A549 (cell line): Measurements from ENCODE around the gene COPS6. TPM values are rescaled to one million over a fixed set of nuclear protein-coding genes. Genes with fewer than 3 reads are reported as not detected.

Source experiments
- ATAC-seq, 2 experiments: fragments of 200-7000 bp in 1 of 2; fragments of >200 bp in 1 of 2; cut with Nextera tagmentation in 1 of 2; cut with Tn5 transposase in 1 of 2; 3 replicates each; pipeline versions ENCODE4 v1.8.0 to v1.9.1; 2018 to 2020; ENCODE audit warnings: mild to moderate bottlenecking in 1 of 2, moderate library complexity in 1 of 2
- CTCF ChIA-PET: fragments of 300-600 bp; sonication (Branson Sonifier 250); formaldehyde crosslinking; extraction: SDS; loops from one replicate; lab custom pipeline; 2021; ENCODE audit warnings: antibody characterized with exemption, inconsistent platforms; lab: Yijun Ruan, JAX
- POLR2A ChIA-PET: fragments of 350-600 bp; formaldehyde crosslinking; extraction: SDS; loops from one replicate; lab custom pipeline; 2021; ENCODE audit warnings: antibody characterized with exemption, inconsistent platforms; lab: Yijun Ruan, JAX
- DNase-seq, 2 experiments: peaks; one replicate each; pipeline versions ENCODE4 v3.0.0 to v3.0.0-alpha.2; 2011 to 2016; ENCODE audit warnings: low read depth in 1 of 2, low spot score in 1 of 2
- FAIRE-seq: peaks from 2 replicates; lab custom pipeline; 2011; peaks lifted over from hg19 to GRCh38; lab: Jason Lieb, UNC
- H3K27ac ChIP-seq, 2 experiments: fragments of >200 bp; sonication (Bioruptor Twin); formaldehyde crosslinking; 3 replicates each; pipeline ENCODE4 v1.5.1; 2016 to 2017
- H3K4me1 ChIP-seq: fragments of >200 bp; sonication (Bioruptor Twin); formaldehyde crosslinking; 3 replicates; pipeline ENCODE4 v1.6.1; 2016
- H3K4me2 ChIP-seq: fragments of >200 bp; sonication (Bioruptor Twin); formaldehyde crosslinking; 3 replicates; pipeline ENCODE4 v1.6.1; 2016
- H3K4me3 ChIP-seq: fragments of >200 bp; sonication (Bioruptor Twin); formaldehyde crosslinking; 3 replicates; pipeline ENCODE4 v1.5.1; 2016
- H3K9me3 ChIP-seq: fragments of >200 bp; sonication (Bioruptor Twin); formaldehyde crosslinking; 3 replicates; pipeline ENCODE4 v1.6.1; 2016
- ATOH8 ChIP-seq: fragments of 250-450 bp; sonication (Bioruptor Pico); IDR thresholded peaks from 2 replicates; pipeline ENCODE4 v1.5.0; 2020; ENCODE audit warnings: low read depth, mild to moderate bottlenecking, moderate library complexity
- BHLHE40 ChIP-seq: IDR thresholded peaks from 2 replicates; pipeline ENCODE4 v1.6.1; 2012; ENCODE audit warnings: low read depth, low read length, inconsistent platforms
- CBX2 ChIP-seq: fragments of 200-600 bp; sonication (generic); IDR thresholded peaks from 2 replicates; pipeline ENCODE4 v1.6.1; 2016; ENCODE audit warnings: low read depth, mild to moderate bottlenecking, borderline replicate concordance
- CBX8 ChIP-seq: fragments of 200-600 bp; sonication (generic); IDR thresholded peaks from 2 replicates; pipeline ENCODE4 v1.6.1; 2016
- CHD2 ChIP-seq: fragments of 150-350 bp; IDR thresholded peaks from 2 replicates; pipeline ENCODE4 v1.6.1; 2014; ENCODE audit warnings: low read length; ENCODE audit not compliant: partially characterized antibody
- CHD4 ChIP-seq: fragments of 200-600 bp; sonication (generic); IDR thresholded peaks from 2 replicates; pipeline ENCODE4 v1.6.1; 2016; ENCODE audit warnings: antibody characterized with exemption, mild to moderate bottlenecking, borderline replicate concordance
- EHF ChIP-seq: fragments of 250-450 bp; sonication (Bioruptor Pico); IDR thresholded peaks from 2 replicates; pipeline ENCODE4 v1.5.0; 2020; ENCODE audit warnings: mild to moderate bottlenecking
- EHMT2 ChIP-seq: fragments of 200-600 bp; sonication (generic); IDR thresholded peaks from 2 replicates; pipeline ENCODE4 v1.6.1; 2016; ENCODE audit warnings: antibody characterized with exemption, low read depth, mild to moderate bottlenecking, moderate library complexity
- HDAC2 ChIP-seq: fragments of 200-600 bp; sonication (generic); IDR thresholded peaks from 2 replicates; pipeline ENCODE4 v1.6.1; 2016
- HEYL ChIP-seq: fragments of 250-450 bp; sonication (Bioruptor Pico); IDR thresholded peaks from 2 replicates; pipeline ENCODE4 v1.8.0; 2021; ENCODE audit warnings: mild to moderate bottlenecking, moderate library complexity
- HMGXB4 ChIP-seq: fragments of 250-450 bp; sonication (Bioruptor Pico); IDR thresholded peaks from 2 replicates; pipeline ENCODE4 v1.5.0; 2021; ENCODE audit warnings: mild to moderate bottlenecking, moderate library complexity, borderline replicate concordance
- JUNB ChIP-seq: fragments of >200 bp; sonication (Bioruptor Twin); formaldehyde crosslinking; IDR thresholded peaks from 2 replicates; pipeline ENCODE4 v1.6.1; 2016
- KDM1A ChIP-seq: fragments of 200-600 bp; sonication (generic); IDR thresholded peaks from 2 replicates; pipeline ENCODE4 v1.6.1; 2016; ENCODE audit warnings: low read depth, mild to moderate bottlenecking
- KDM5A ChIP-seq: fragments of 200-600 bp; sonication (generic); IDR thresholded peaks from 2 replicates; pipeline ENCODE4 v1.6.1; 2016; ENCODE audit warnings: antibody characterized with exemption, mild to moderate bottlenecking
- MAFK ChIP-seq: fragments of 450-650 bp; IDR thresholded peaks from 2 replicates; pipeline ENCODE4 v1.6.1; 2014; ENCODE audit not compliant: partially characterized antibody
- MAX ChIP-seq: IDR thresholded peaks from 2 replicates; pipeline ENCODE4 v1.6.1; 2012
- MAZ ChIP-seq: fragments of 150-350 bp; IDR thresholded peaks from 2 replicates; pipeline ENCODE4 v1.6.1; 2014; ENCODE audit warnings: antibody characterized with exemption, low read depth, low read length, borderline replicate concordance
- MYC ChIP-seq: IDR thresholded peaks from 2 replicates; pipeline ENCODE4 v1.6.1; 2012; ENCODE audit warnings: mild to moderate bottlenecking, inconsistent platforms, low read length, improper control_type of control experiment, borderline replicate concordance
- PHF8 ChIP-seq: fragments of 200-600 bp; sonication (generic); IDR thresholded peaks from 2 replicates; pipeline ENCODE4 v1.6.1; 2016; ENCODE audit warnings: low read depth, mild to moderate bottlenecking, antibody characterized with exemption, moderate library complexity, borderline replicate concordance
- RCOR1 ChIP-seq: fragments of 150-350 bp; IDR thresholded peaks from 2 replicates; pipeline ENCODE4 v1.6.1; 2014; ENCODE audit warnings: antibody characterized with exemption, low read length, low read depth
- REST ChIP-seq: fragments of 200-600 bp; sonication (generic); IDR thresholded peaks from 2 replicates; pipeline ENCODE4 v1.6.1; 2016; ENCODE audit warnings: antibody characterized with exemption, mild to moderate bottlenecking, moderate library complexity
- RFX5 ChIP-seq: fragments of 450-650 bp; IDR thresholded peaks from 2 replicates; pipeline ENCODE4 v1.7.1; 2014; ENCODE audit warnings: antibody characterized with exemption, mild to moderate bottlenecking, moderate library complexity
- SMC3 ChIP-seq: fragments of >200 bp; sonication (Bioruptor Twin); formaldehyde crosslinking; IDR thresholded peaks from 3 replicates; pipeline ENCODE4 v1.6.1; 2018; ENCODE audit warnings: inconsistent platforms
- SREBF2 ChIP-seq: fragments of 450-650 bp; IDR thresholded peaks from 2 replicates; pipeline ENCODE4 v1.6.1; 2014; ENCODE audit warnings: mild to moderate bottlenecking, moderate library complexity
- ZC3H11A ChIP-seq: fragments of 450-650 bp; IDR thresholded peaks from 2 replicates; pipeline ENCODE4 v1.6.1; 2014; ENCODE audit warnings: antibody characterized with exemption, mild to moderate bottlenecking
- ZFP36 ChIP-seq: fragments of 450-650 bp; IDR thresholded peaks from 2 replicates; pipeline ENCODE4 v1.6.1; 2014; ENCODE audit warnings: borderline replicate concordance; ENCODE audit not compliant: partially characterized antibody
- ZNF302 ChIP-seq: fragments of 250-450 bp; sonication (Bioruptor Pico); IDR thresholded peaks from 2 replicates; pipeline ENCODE4 v1.9.0; 2021; ENCODE audit warnings: inconsistent platforms, mild to moderate bottlenecking, moderate library complexity
- WGBS: methylation state at CpG from one replicate; pipeline ENCODE4 v1.1.6; 2017; ENCODE audit errors: missing lambda C conversion rate; 5-methylcytosine and 5-hydroxymethylcytosine counted together
- polyA plus RNA-seq, 4 experiments: library from polyadenylated mRNA; depleted of rRNA in 3 of 4; stranded (reverse); fragments of >200 nt; fragmentation: RNase III in 1 of 4; extraction: RNeasy Plus Mini Kit Qiagen cat#74134 plus additional on column Dnase treatment in 1 of 4; gene quantifications; 2 replicates in 3 of 4; 3 replicates in 1 of 4; pipeline ENCODE4 v1.2.3, GENCODE V29; 2011 to 2017

Gene COPS6
- polyA plus RNA-seq, 2 of the 4 experiments (the other 2 are of a cell fraction), result 192 to 219 TPM

GRCh38 chr7:100106633-100107032 lies 17.9 kb downstream of the COPS6 start:
- H3K27ac ChIP-seq, result no peak overlapping the region
- DNase-seq (no peak), ATAC-seq (no peak), FAIRE-seq (no peak)
- CTCF ChIA-PET, result interaction anchor here (1.1 kb wide), 1 partner anchor 370 kb away, joined by 3 read pairs; no protein-coding TSS in a partner anchor
- no peak overlapping the region for H3K4me3 ChIP-seq
- WGBS, result 89% methylated on average over 17 of the region's 17 CpGs
- no peak overlapping the region for H3K4me2 ChIP-seq
- no peak for TF ChIP-seq CBX8
- no peak for TF ChIP-seq RFX5
- TF ChIP-seq HEYL, result no peak
- H3K4me1 ChIP-seq, result peaks cover 8% of the 10 kb centered on the region
- POLR2A ChIA-PET, result interaction anchor here (0.8 kb wide), 1 partner anchor 42 kb away, joined by 3 read pairs; the partner anchor contains the start of gene LAMTOR4
- no peaks in the 10 kb centered on the region for H3K9me3 ChIP-seq

GRCh38 chr7:100107125-100107737 lies 18.5 kb downstream of the COPS6 start:
- FAIRE-seq (no peak), ATAC-seq (no peak), DNase-seq (no peak)
- POLR2A ChIA-PET, result no interaction called here
- Histone ChIP-seq H3K27ac (no peak overlapping the region; a peak in 1 of 6 replicates), H3K9me3 (no peaks in the 10 kb centered on the region), H3K4me1 (peaks cover 8% of the 10 kb centered on the region), H3K4me2 (no peak overlapping the region), H3K4me3 (no peak overlapping the region)
- 95% methylated on average over 25 of the region's 25 CpGs for WGBS
- CTCF ChIA-PET, result no interaction called here
- TF ChIP-seq CHD4 (no peak), HDAC2 (no peak), MAX (no peak), CBX8 (no peak), RCOR1 (no peak), SMC3 (no peak), KDM5A (no peak), ZNF302 (CRISPR knock-in tag) (no peak), ATOH8 (CRISPR knock-in tag) (no peak), CBX2 (no peak), EHF (CRISPR knock-in tag) (no peak), BHLHE40 (no peak), ZC3H11A (no peak), CHD2 (no peak), PHF8 (no peak), MYC (no peak), ZFP36 (no peak)

GRCh38 chr7:100107890-100108289 lies 19.1 kb downstream of the COPS6 start:
- no peak for FAIRE-seq
- no peak for ATAC-seq
- no peak for DNase-seq
- Histone ChIP-seq H3K27ac (no peak overlapping the region; a peak in 1 of 6 replicates), H3K4me3 (no peak overlapping the region), H3K4me1 (peaks cover 1% of the 10 kb centered on the region), H3K9me3 (no peaks in the 10 kb centered on the region), H3K4me2 (no peak overlapping the region)
- ChIA-PET CTCF (no interaction called here), POLR2A (no interaction called here)
- WGBS, result 87% methylated on average over 11 of the region's 11 CpGs
- TF ChIP-seq MAZ (no peak), REST (no peak), KDM1A (no peak), MYC (no peak), ATOH8 (CRISPR knock-in tag) (no peak), EHMT2 (no peak), ZC3H11A (no peak), SMC3 (no peak), SREBF2 (no peak), HDAC2 (no peak), ZNF302 (CRISPR knock-in tag) (no peak), JUNB (no peak), HMGXB4 (no peak), MAFK (no peak), CHD4 (no peak)
